B cell (primary cell): ENCODE data around the gene GRM8. TPM values are rescaled to one million over a fixed set of nuclear protein-coding genes. Genes with fewer than 3 reads are reported as not detected.

Experiments used
- ATAC-seq: fragments of 200-7000 bp; cut with Tn5 transposase; one replicate; pipeline ENCODE4 v1.10.0; 2021; ENCODE audit warnings: low read depth, mild to moderate bottlenecking, moderate number of reproducible peaks, moderate library complexity
- CTCF ChIA-PET: fragments of 350-600 bp; sonication (Branson Sonifier 250); formaldehyde crosslinking; loops from one replicate; lab custom pipeline; 2021; ENCODE audit warnings: antibody characterized with exemption, inconsistent platforms; lab: Charles Lee
- POLR2A ChIA-PET: fragments of 350-600 bp; sonication (Branson Sonifier 250); formaldehyde crosslinking; loops from one replicate; lab custom pipeline; 2021; ENCODE audit warnings: antibody characterized with exemption; lab: Charles Lee
- DNase-seq: peaks from one replicate; pipeline ENCODE4 v3.0.0; 2013
- H2AFZ ChIP-seq: 2 replicates; pipeline ENCODE4 v1.6.1; 2012; ENCODE audit warnings: mild to moderate bottlenecking, low read depth, low read length; ENCODE audit not compliant: insufficient read depth, poor library complexity, severe bottlenecking
- H3K27ac ChIP-seq, 2 donors: 1 replicate in 1 of 2; 2 replicates in 1 of 2; pipeline ENCODE4 v1.5.1; 2012 to 2013; ENCODE audit warnings: low read length in 2 of 2, mild to moderate bottlenecking in 2 of 2, moderate library complexity in 1 of 2
- H3K27me3 ChIP-seq, 4 experiments: fragments of 200-600 bp in 1 of 4; sonication (generic) in 1 of 4; replicated peaks in 1 of 4; 1 replicate in 2 of 4; 2 replicates in 2 of 4; pipeline versions ENCODE4 v1.6.1 to v1.7.0; 2013 to 2016; ENCODE audit warnings: low read length in 3 of 4, mild to moderate bottlenecking in 2 of 4, mixed read lengths in 1 of 4, moderate library complexity in 1 of 4; ENCODE audit not compliant: insufficient read depth in 4 of 4, control insufficient read depth in 3 of 4; ENCODE audit errors: control extremely low read depth in 1 of 4
- H3K36me3 ChIP-seq, 2 experiments: replicated peaks in 1 of 2; 1 replicate in 1 of 2; 2 replicates in 1 of 2; pipeline versions ENCODE4 v1.6.1 to v1.7.1; 2013; ENCODE audit warnings: low read length in 1 of 2; ENCODE audit not compliant: insufficient read depth in 2 of 2, control insufficient read depth in 1 of 2; ENCODE audit errors: control extremely low read depth in 1 of 2, extremely low read depth in 1 of 2
- H3K4me1 ChIP-seq, 2 donors: fragments of 200-600 bp in 1 of 2; sonication (generic) in 1 of 2; 1 replicate in 1 of 2; 2 replicates in 1 of 2; pipeline versions ENCODE4 v1.5.1 to v1.6.1; 2013 to 2017; ENCODE audit warnings: low read length in 2 of 2; ENCODE audit not compliant: control insufficient read depth in 2 of 2, insufficient read depth in 2 of 2
- H3K4me2 ChIP-seq: replicated peaks from 2 replicates; pipeline ENCODE3; 2012; ENCODE audit warnings: mild to moderate bottlenecking, low read depth, low read length; ENCODE audit not compliant: poor library complexity, severe bottlenecking
- H3K4me3 ChIP-seq, 5 experiments: fragments of 200-600 bp in 1 of 5; sonication (generic) in 1 of 5; 1 replicate in 3 of 5; 2 replicates in 2 of 5; pipeline versions ENCODE4 v1.5.1 to v1.7.0; 2011 to 2016; ENCODE audit warnings: low read length in 4 of 5, mild to moderate bottlenecking in 4 of 5, low read depth in 2 of 5, control low read depth in 1 of 5, moderate library complexity in 1 of 5; ENCODE audit not compliant: insufficient read depth in 1 of 5; ENCODE audit errors: control extremely low read depth in 1 of 5, extremely low read depth in 1 of 5
- H3K79me2 ChIP-seq: fragments of 200-600 bp; sonication (generic); one replicate; pipeline ENCODE4 v1.6.0; 2016; ENCODE audit warnings: low read length; ENCODE audit not compliant: control insufficient read depth, insufficient read depth
- H3K9ac ChIP-seq: fragments of 200-600 bp; sonication (generic); 2 replicates; pipeline ENCODE4 v1.6.1; 2017; ENCODE audit warnings: mild to moderate bottlenecking, low read length, moderate library complexity
- H3K9me3 ChIP-seq, 3 donors: one replicate each; pipeline versions ENCODE4 v1.6.1 to v1.7.1; 2013; ENCODE audit warnings: low read length in 2 of 3; ENCODE audit not compliant: control insufficient read depth in 2 of 3, insufficient read depth in 1 of 3; ENCODE audit errors: control extremely low read depth in 1 of 3
- H4K20me1 ChIP-seq: 2 replicates; pipeline ENCODE4 v1.6.0; 2012; ENCODE audit warnings: mild to moderate bottlenecking, low read length; ENCODE audit not compliant: insufficient read depth, control insufficient read depth, poor library complexity, severe bottlenecking
- H3K27ac Mint-ChIP-seq: one replicate; pipeline ENCODE4 v1.8.0; 2021; ENCODE audit warnings: mixed read lengths
- H3K27me3 Mint-ChIP-seq: one replicate; pipeline ENCODE4 v1.8.0; 2021; ENCODE audit warnings: mixed read lengths
- H3K4me1 Mint-ChIP-seq: one replicate; pipeline ENCODE4 v1.8.0; 2021; ENCODE audit warnings: mixed read lengths
- H3K4me3 Mint-ChIP-seq: one replicate; pipeline ENCODE4 v1.8.0; 2021; ENCODE audit warnings: mixed read lengths
- H3K9me3 Mint-ChIP-seq: one replicate; pipeline ENCODE4 v1.8.0; 2022; ENCODE audit warnings: mixed read lengths; ENCODE audit not compliant: insufficient read depth
- EZH2 ChIP-seq: IDR thresholded peaks from 2 replicates; pipeline ENCODE4 v1.6.1; 2012; ENCODE audit warnings: borderline replicate concordance, low read depth, mild to moderate bottlenecking, moderate library complexity, low read length; ENCODE audit not compliant: insufficient read depth, poor library complexity, severe bottlenecking
- WGBS: methylation state at CpG from one replicate; pipeline ENCODE4 v1.1.5; 2013; ENCODE audit warnings: missing lambda C conversion rate; ENCODE audit not compliant: insufficient coverage; 5-methylcytosine and 5-hydroxymethylcytosine counted together
- intact Hi-C: fragments of 100-400 bp; cut with micrococcal nuclease; formaldehyde crosslinking; loops from one replicate; pipeline ENCODE4 v1.10.0; 2022
- polyA plus RNA-seq: library from polyadenylated mRNA; depleted of rRNA; stranded (reverse); fragments of >200 nt; gene quantifications from 2 replicates; pipeline ENCODE4 v1.2.3, GENCODE V29; 2012
- total RNA-seq, 2 donors: library from RNA; stranded (reverse); fragments of 120-200 nt in 1 of 2; gene quantifications; 1 replicate in 1 of 2; 2 replicates in 1 of 2; pipeline versions ENCODE4 v1.2.3 to v1.2.4, GENCODE V29; 2013 to 2022
- TF ChIP-seq, protein P1 (sequence below): fragments of 200-600 bp; IDR thresholded peaks from one replicate; pipeline ENCODE4 v1.8.0; 2022; ENCODE audit warnings: antibody characterized with exemption, mild to moderate bottlenecking

Gene GRM8
- total and polyA plus RNA-seq, 2 donors (not counting 1 experiment from before 2014, with no cell fraction given) = not detected

DNA sequence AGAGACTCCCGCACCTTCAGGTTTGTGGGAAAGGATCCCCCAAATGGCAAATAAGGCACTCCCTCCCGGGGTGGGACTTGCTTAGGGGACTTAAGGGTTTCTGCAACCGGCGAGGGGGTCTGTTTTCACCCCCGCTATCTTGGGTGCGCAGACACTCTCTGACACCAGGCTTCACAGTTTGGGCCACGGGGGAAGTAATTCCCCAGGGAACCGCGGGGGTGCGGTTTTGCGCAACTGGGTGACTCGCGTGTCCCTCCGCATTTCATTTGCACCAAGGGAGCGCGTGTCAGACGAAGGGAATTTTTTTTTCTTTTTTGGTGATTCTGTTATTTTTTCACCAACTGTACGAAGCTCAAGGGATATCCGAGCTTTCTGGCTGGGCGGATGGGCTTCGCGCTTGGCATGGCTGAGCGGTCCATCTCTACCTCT lies 1.7 kb downstream of the GRM8 start:
- Histone ChIP-seq H3K4me1 (peaks cover 21 to 24% of the 10 kb centered on the region in 2 donors), H3K79me2 (no peaks in the 10 kb centered on the region), H3K27ac (no peak overlapping the region), H3K9ac (peak overlapping the region; percentile 6), H2AFZ (no peak overlapping the region), H3K36me3 (no peaks in the 10 kb centered on the region), H3K9me3 (peaks cover 0 to 13% (median 0%) of the 10 kb centered on the region in 3 donors), H3K4me2 (peak overlapping the region; percentile 96), H3K4me3 (peak overlapping the region in 2 of 5 experiments; percentile 30 to 94), H3K27me3 (peaks cover 2 to 79% (median 46%) of the 10 kb centered on the region in 4 experiments), H4K20me1 (no peaks in the 10 kb centered on the region)
- Mint-ChIP-seq H3K4me1 (peaks cover 20% of the 10 kb centered on the region), H3K27me3 (peaks cover 60% of the 10 kb centered on the region), H3K4me3 (peak overlapping the region; percentile 64), H3K9me3 (no peaks in the 10 kb centered on the region), H3K27ac (peak overlapping the region; percentile 32)
- intact Hi-C loops = loop anchor here (5.0 to 10.0 kb wide), 3 partner anchors 141 to 446 kb away; partner anchors contain the start of gene ZNF800
- ATAC-seq = no peak
- TF ChIP-seq, protein P1, sequence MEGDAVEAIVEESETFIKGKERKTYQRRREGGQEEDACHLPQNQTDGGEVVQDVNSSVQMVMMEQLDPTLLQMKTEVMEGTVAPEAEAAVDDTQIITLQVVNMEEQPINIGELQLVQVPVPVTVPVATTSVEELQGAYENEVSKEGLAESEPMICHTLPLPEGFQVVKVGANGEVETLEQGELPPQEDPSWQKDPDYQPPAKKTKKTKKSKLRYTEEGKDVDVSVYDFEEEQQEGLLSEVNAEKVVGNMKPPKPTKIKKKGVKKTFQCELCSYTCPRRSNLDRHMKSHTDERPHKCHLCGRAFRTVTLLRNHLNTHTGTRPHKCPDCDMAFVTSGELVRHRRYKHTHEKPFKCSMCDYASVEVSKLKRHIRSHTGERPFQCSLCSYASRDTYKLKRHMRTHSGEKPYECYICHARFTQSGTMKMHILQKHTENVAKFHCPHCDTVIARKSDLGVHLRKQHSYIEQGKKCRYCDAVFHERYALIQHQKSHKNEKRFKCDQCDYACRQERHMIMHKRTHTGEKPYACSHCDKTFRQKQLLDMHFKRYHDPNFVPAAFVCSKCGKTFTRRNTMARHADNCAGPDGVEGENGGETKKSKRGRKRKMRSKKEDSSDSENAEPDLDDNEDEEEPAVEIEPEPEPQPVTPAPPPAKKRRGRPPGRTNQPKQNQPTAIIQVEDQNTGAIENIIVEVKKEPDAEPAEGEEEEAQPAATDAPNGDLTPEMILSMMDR = no peak
- TF ChIP-seq EZH2 = no peak
- ChIA-PET CTCF (interaction anchor here (1.0 to 1.4 kb wide), 3 partner anchors 38 to 264 kb away, joined by 3 read pairs; no protein-coding TSS in a partner anchor), POLR2A (no interaction called here)
- WGBS = 4% methylated on average over 18 of the region's 23 CpGs
- DNase-seq = peak; percentile 49

DNA sequence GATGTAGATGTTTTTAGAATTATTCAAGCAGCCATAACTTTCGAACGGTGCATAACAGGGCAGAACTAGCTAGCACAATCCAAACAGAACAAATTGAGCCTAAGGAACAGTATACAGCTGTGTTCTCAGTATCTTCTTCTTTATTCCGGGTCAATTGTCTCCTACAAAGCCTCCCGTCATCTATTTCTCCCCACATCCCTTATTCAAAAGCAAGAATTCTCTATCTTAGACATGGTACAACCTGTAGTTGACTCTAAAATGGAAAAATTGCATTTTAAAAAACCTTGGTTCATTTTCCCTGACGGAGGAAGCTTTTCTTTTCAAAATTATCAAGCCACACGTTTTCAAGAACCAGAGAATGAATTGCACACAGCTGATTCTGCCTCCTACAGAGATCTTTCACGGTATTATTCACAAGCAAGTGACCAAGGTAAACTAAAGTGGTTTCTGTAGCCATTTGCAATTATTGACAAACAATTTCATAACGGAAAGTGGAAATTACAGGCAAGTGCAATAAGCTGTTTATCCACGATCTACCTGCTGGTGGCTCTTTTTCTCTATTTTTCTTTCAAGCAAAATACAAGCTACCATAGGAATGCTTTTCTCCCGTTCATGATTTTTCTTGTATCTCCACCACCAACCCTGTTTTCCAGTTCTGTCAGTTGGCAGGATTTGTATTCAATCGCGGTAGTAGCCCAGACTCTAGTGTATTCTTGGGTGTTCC lies 2.3 kb downstream of the GRM8 start:
- WGBS = 7% methylated on average over 7 of the region's 12 CpGs
- Mint-ChIP-seq H3K9me3 (no peaks in the 10 kb centered on the region), H3K4me1 (peaks cover 20% of the 10 kb centered on the region), H3K27ac (no peak overlapping the region), H3K27me3 (peaks cover 54% of the 10 kb centered on the region), H3K4me3 (peak overlapping the region; percentile 64)
- no peaks in the 10 kb centered on the region for H3K79me2 ChIP-seq
- H3K4me3 ChIP-seq = peak overlapping the region in 1 of 5 experiments; percentile 94
- no peak overlapping the region for H3K27ac ChIP-seq
- CTCF ChIA-PET = interaction anchor here (1.0 to 1.4 kb wide), 2 partner anchors 198 to 264 kb away, joined by 3 read pairs; no protein-coding TSS in a partner anchor
- H3K9me3 ChIP-seq = peaks cover 0 to 13% (median 0%) of the 10 kb centered on the region in 3 donors
- no peaks in the 10 kb centered on the region for H4K20me1 ChIP-seq
- H2AFZ ChIP-seq = no peak overlapping the region
- H3K9ac ChIP-seq = peak overlapping the region; percentile 6
- no peak for ATAC-seq
- peak; percentile 4 for DNase-seq
- H3K4me1 ChIP-seq = peaks cover 21 to 24% of the 10 kb centered on the region in 2 donors
- H3K27me3 ChIP-seq = peaks cover 2 to 75% (median 44%) of the 10 kb centered on the region in 4 experiments
- no peak for TF ChIP-seq EZH2
- TF ChIP-seq, protein P1 = no peak
- H3K4me2 ChIP-seq = peak overlapping the region; percentile 96
- no peaks in the 10 kb centered on the region for H3K36me3 ChIP-seq
- intact Hi-C loops = loop anchor here (5.0 to 10.0 kb wide), 3 partner anchors 142 to 446 kb away; partner anchors contain the start of gene ZNF800
- POLR2A ChIA-PET = no interaction called here
